MM.1S (cell line): ENCODE measurements around the gene WDR19.
"Not testable (repeated sequence)": the region's sequence is repeated elsewhere in the genome, so short reads cannot be mapped to it uniquely, and the experiment has no call there.

Source experiments
- DNase-seq: peaks from one replicate; pipeline ENCODE4 v3.0.0-alpha.2; 2015
- H2AFZ ChIP-seq: fragments of 300-600 bp; sonication (generic); 2 replicates; pipeline ENCODE4 v1.6.0; 2016; ENCODE audit warnings: antibody characterized with exemption, low read length
- H3F3A ChIP-seq: fragments of 300-600 bp; sonication (generic); 2 replicates; pipeline ENCODE4 v1.6.1; 2016; ENCODE audit warnings: mild to moderate bottlenecking, antibody characterized with exemption, low read length, moderate library complexity, mixed read lengths; ENCODE audit not compliant: insufficient read depth
- H3K27ac ChIP-seq: fragments of 300-600 bp; sonication (generic); 2 replicates; pipeline ENCODE4 v1.5.1; 2016; ENCODE audit warnings: mild to moderate bottlenecking, low read length
- H3K27me3 ChIP-seq: fragments of 300-600 bp; sonication (generic); replicated peaks from 2 replicates; pipeline ENCODE4 v1.6.0; 2016; ENCODE audit warnings: low read length; ENCODE audit not compliant: insufficient read depth
- H3K36me3 ChIP-seq: fragments of 300-600 bp; sonication (generic); replicated peaks from 2 replicates; pipeline ENCODE4 v1.6.1; 2016; ENCODE audit warnings: mild to moderate bottlenecking, low read length, mixed read lengths; ENCODE audit not compliant: insufficient read depth
- H3K4me1 ChIP-seq: fragments of 300-600 bp; sonication (generic); 2 replicates; pipeline ENCODE4 v1.6.1; 2016; ENCODE audit warnings: low read length, mixed read lengths
- H3K4me2 ChIP-seq: fragments of 300-600 bp; sonication (generic); 2 replicates; pipeline ENCODE4 v1.6.0; 2016; ENCODE audit warnings: low read depth, low read length
- H3K4me3 ChIP-seq: fragments of 300-600 bp; sonication (generic); 2 replicates; pipeline ENCODE4 v1.5.1; 2016; ENCODE audit warnings: low read length, mixed read lengths
- H3K79me2 ChIP-seq: fragments of 300-600 bp; sonication (generic); 2 replicates; pipeline ENCODE4 v1.6.1; 2016; ENCODE audit warnings: mixed run types, low read length, mixed read lengths
- H3K9ac ChIP-seq: fragments of 300-600 bp; sonication (generic); 2 replicates; pipeline ENCODE4 v1.6.1; 2016; ENCODE audit warnings: low read length, mixed read lengths
- H3K9me2 ChIP-seq: fragments of 300-600 bp; sonication (generic); replicated peaks from 2 replicates; pipeline ENCODE4 v1.6.1; 2016; ENCODE audit warnings: mild to moderate bottlenecking, low read length, mixed read lengths; ENCODE audit not compliant: insufficient read depth
- H3K9me3 ChIP-seq: fragments of 300-600 bp; sonication (generic); replicated peaks from 2 replicates; pipeline ENCODE4 v1.6.1; 2016; ENCODE audit warnings: mild to moderate bottlenecking, low read length, mixed read lengths; ENCODE audit not compliant: insufficient read depth
- H4K20me1 ChIP-seq: fragments of 300-600 bp; sonication (generic); 2 replicates; pipeline ENCODE4 v1.6.1; 2016; ENCODE audit warnings: mild to moderate bottlenecking, low read length, moderate library complexity, mixed read lengths; ENCODE audit not compliant: insufficient read depth
- CTCF ChIP-seq: fragments of 300-600 bp; sonication (generic); IDR thresholded peaks from 2 replicates; pipeline ENCODE4 v1.5.1; 2016; ENCODE audit warnings: antibody characterized with exemption, low read length, mixed read lengths
- EZH2 ChIP-seq: fragments of 300-600 bp; sonication (generic); optimal IDR thresholded peaks from 2 replicates; pipeline ENCODE3; 2017; ENCODE audit warnings: low read depth, mild to moderate bottlenecking, antibody characterized with exemption, low read length, mixed read lengths
- EZH2phosphoT487 ChIP-seq: fragments of 300-600 bp; sonication (generic); IDR thresholded peaks from 2 replicates; pipeline ENCODE4 v1.6.1; 2018; ENCODE audit warnings: antibody characterized with exemption, low read length

WDR19 gene

GRCh38 chr4:39181905-39182638 is at the start of gene WDR19:
WDR19 (plus strand) TSS chr4:39182529; CDS start chr4:39182558, 29 bp downstream.
- Histone ChIP-seq H3K9me2 (no peaks in the 10 kb centered on the region), H3F3A (0 out of 2 replicates have a peak, but pooled peaks cover 5% of the 10 kb centered on the region), H3K4me3 (peak within 1 kb of the TSS; percentile 77), H4K20me1 (no peaks in the 10 kb centered on the region), H3K27ac (peak within 1 kb of the TSS; percentile 44; the same call in 1 of the 2 replicates), H3K4me1 (no peaks in the 10 kb centered on the region; the same call in 1 of the 2 replicates), H3K36me3 (no peaks in the 10 kb centered on the region), H3K4me2 (peak within 1 kb of the TSS; percentile 84), H3K27me3 (no peaks in the 10 kb centered on the region), H3K9me3 (no peaks in the 10 kb centered on the region), H3K9ac (peak within 1 kb of the TSS; percentile 61), H2AFZ (peak within 1 kb of the TSS; percentile 97), H3K79me2 (no peaks in the 10 kb centered on the region)
- TF ChIP-seq EZH2phosphoT487 (no peak), CTCF (peak; percentile 66), EZH2 (no peak)
- DNase-seq, result peak; percentile 100

- no peak for DNase-seq
- H3K27ac ChIP-seq, result no peak overlapping the region
- no peaks in the 10 kb centered on the region for H3K27me3 ChIP-seq
- H3K4me1 ChIP-seq, result peaks cover 10% of the 10 kb centered on the region
- H3K9ac ChIP-seq, result no peak overlapping the region
- H3K4me2 ChIP-seq, result no peak overlapping the region
- H3K4me3 ChIP-seq, result no peak overlapping the region
- no peaks in the 10 kb centered on the region for H3K36me3 ChIP-seq
- no peaks in the 10 kb centered on the region for H3K9me3 ChIP-seq
- H2AFZ ChIP-seq, result no peak overlapping the region
- H4K20me1 ChIP-seq, result no peaks in the 10 kb centered on the region
- no peak for TF ChIP-seq EZH2phosphoT487
- TF ChIP-seq EZH2, result no peak
- TF ChIP-seq CTCF, result no peak
- peaks cover 4% of the 10 kb centered on the region; the same call in 1 of the 2 replicates for H3F3A ChIP-seq
- no peaks in the 10 kb centered on the region for H3K9me2 ChIP-seq
- H3K79me2 ChIP-seq, result no peaks in the 10 kb centered on the region
These were observed 48.7 kb upstream of the WDR19 start for GRCh38 chr4:39133623-39134022.

GRCh38 chr4:39134683-39135306 is 47.5 kb upstream of the WDR19 start:
- H3K4me2 ChIP-seq, result peak overlapping the region; percentile 84
- DNase-seq, result peak; percentile 58

DNA sequence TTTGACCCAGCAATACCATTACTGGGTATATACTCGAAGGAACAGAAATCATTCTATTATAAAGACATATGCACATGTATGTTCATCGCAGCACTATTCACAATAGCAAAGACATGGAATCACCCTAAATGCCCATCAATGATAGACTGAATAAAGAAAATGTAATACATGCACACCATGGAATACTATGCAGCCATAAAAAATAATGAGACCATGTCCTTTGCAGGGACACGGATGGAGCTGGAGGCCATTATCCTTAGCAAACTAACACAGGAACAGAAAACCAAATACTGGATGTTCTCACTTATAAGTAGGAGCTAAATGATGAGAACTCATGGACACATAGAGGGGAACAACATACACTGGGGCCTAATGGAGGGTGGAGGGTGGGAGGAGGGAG is 44.1 kb upstream of the WDR19 start:
- not testable (repeated sequence) for H2AFZ ChIP-seq, H3K9ac ChIP-seq, H3K4me2 ChIP-seq, H3K79me2 ChIP-seq, H4K20me1 ChIP-seq, H3K36me3 ChIP-seq, H3K4me3 ChIP-seq, H3K27ac ChIP-seq, H3K9me3 ChIP-seq, H3F3A ChIP-seq, DNase-seq, H3K27me3 ChIP-seq, H3K9me2 ChIP-seq
- peaks cover 10% of the 10 kb centered on the region for H3K4me1 ChIP-seq

More at GRCh38 chr4:39134683-39135306, 47.5 kb upstream of the WDR19 start:
- no peaks in the 10 kb centered on the region for H3K27me3 ChIP-seq
- H4K20me1 ChIP-seq, result no peaks in the 10 kb centered on the region
- TF ChIP-seq CTCF, result no peak
- TF ChIP-seq EZH2, result no peak
- no peak for TF ChIP-seq EZH2phosphoT487
- H3K4me3 ChIP-seq, result peak overlapping the region; percentile 16; the same call in 1 of the 2 replicates
- H3K36me3 ChIP-seq, result no peaks in the 10 kb centered on the region
- H3K9me2 ChIP-seq, result no peaks in the 10 kb centered on the region
- H2AFZ ChIP-seq, result peak overlapping the region; percentile 29; the same call in 1 of the 2 replicates
- no peaks in the 10 kb centered on the region for H3K9me3 ChIP-seq
- H3F3A ChIP-seq, result peaks cover 4% of the 10 kb centered on the region; the same call in 1 of the 2 replicates
- no peaks in the 10 kb centered on the region for H3K79me2 ChIP-seq
- no peak overlapping the region; the same call in 1 of the 2 replicates for H3K27ac ChIP-seq
- H3K4me1 ChIP-seq, result peaks cover 10% of the 10 kb centered on the region
- H3K9ac ChIP-seq, result peak overlapping the region; percentile 26; the same call in 1 of the 2 replicates
